ENCODE data around the gene POU2F2. TPM values are rescaled to one million over a fixed set of nuclear protein-coding genes. Genes with fewer than 3 reads are reported as not detected.
"Not testable (repeated sequence)": the region's sequence is repeated elsewhere in the genome, so short reads cannot be mapped to it uniquely, and the experiment has no call there.

The POU2F2 gene
- total RNA-seq, 1 experiment from 2014 or later, result 0.06 TPM

GRCh38 chr19:42100241-42100640 lies 32.0 kb downstream of the POU2F2 start:
- not testable (repeated sequence) for DNase-seq (ENCODE audit: low read depth)

- DNase-seq (ENCODE audit: low read depth), result no peak
These were observed 32.8 kb downstream of the POU2F2 start for GRCh38 chr19:42099336-42099925.

DNA sequence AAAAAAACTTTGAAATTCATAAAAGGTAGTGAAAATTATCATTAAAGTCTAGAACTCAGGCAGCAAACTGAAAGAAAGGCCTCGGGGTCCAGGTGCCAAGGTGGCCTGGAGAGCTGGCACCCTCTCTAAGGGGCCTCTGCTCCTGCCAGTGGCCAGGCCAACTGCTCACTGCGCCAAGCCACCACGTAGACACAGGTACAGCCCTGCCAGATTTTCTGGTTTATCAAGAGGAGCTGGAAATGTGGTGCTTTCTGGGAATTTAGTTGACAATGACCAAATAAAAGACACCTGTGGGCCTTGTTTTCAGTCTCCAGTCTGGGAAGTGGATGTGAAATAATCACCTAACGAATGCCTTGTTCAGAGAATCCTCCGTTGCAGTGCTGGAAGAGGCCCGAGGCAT lies 33.5 kb downstream of the POU2F2 start:
- no peak for DNase-seq (ENCODE audit: low read depth)

- no peak for DNase-seq (ENCODE audit: low read depth)
These were observed 34.8 kb downstream of the POU2F2 start for GRCh38 chr19:42097461-42097860.

- DNase-seq (ENCODE audit: low read depth), result no peak
These were observed 35.9 kb downstream of the POU2F2 start for GRCh38 chr19:42096255-42096837.

- DNase-seq (ENCODE audit: low read depth), result no peak
These were observed 36.4 kb downstream of the POU2F2 start for GRCh38 chr19:42095814-42096230.

GRCh38 chr19:42095142-42095813 lies 37.0 kb downstream of the POU2F2 start:
- no peak for DNase-seq (ENCODE audit: low read depth)

DNA sequence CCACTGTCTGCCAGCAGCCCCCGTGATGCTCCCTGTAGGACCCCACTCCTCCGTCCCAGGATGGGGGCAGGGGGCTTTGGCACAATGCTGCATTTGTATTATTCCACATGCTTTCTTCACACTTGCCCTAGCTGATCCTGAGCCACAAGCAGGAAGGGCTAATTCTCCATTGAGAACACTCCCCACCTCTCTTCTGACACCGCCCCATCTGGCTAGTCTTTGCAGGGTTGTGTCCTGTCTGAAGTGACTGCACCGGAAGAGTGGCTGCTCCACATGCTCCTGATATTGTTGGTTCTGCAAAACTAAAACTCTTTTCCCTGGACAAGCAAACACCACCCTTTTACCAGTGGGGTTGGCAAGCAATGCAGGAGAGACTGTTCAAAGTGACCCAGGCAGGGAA lies 38.3 kb downstream of the POU2F2 start:
- DNase-seq (ENCODE audit: low read depth), result no peak

GRCh38 chr19:42093505-42093904 lies 38.7 kb downstream of the POU2F2 start:
- DNase-seq (ENCODE audit: low read depth), result no peak

GRCh38 chr19:42092350-42092749 lies 39.9 kb downstream of the POU2F2 start:
- DNase-seq (ENCODE audit: low read depth), result peak; percentile 45

- no peak for DNase-seq (ENCODE audit: low read depth)
These were observed 40.5 kb downstream of the POU2F2 start for GRCh38 chr19:42091742-42092141.

- DNase-seq (ENCODE audit: low read depth), result no peak
These were observed 40.9 kb downstream of the POU2F2 start for GRCh38 chr19:42091300-42091699.

GRCh38 chr19:42090672-42091071 lies 41.6 kb downstream of the POU2F2 start:
- no peak for DNase-seq (ENCODE audit: low read depth)

DNA sequence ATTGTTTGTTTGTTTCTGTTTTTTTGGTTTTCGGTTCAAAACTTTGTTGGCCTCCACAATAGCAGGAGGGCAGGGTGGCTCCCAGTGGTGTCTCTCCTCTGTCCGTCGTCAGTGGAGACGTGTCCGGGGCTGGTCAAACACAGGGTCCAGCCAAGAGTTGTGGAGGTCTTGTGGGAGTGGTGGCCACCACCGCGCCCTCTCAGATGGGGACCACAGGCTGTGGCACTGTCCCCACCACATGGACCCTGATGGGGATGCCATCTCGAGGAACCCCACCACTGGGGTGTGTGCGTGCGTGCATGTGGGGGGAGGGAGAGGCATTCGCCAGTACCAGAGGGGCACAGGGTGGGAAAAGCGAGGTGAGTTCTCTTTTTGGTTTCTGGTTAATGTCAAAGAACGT lies 42.5 kb downstream of the POU2F2 start:
- DNase-seq (ENCODE audit: low read depth), result no peak

- DNase-seq (ENCODE audit: low read depth), result no peak
These were observed 43.0 kb downstream of the POU2F2 start for GRCh38 chr19:42089191-42089750.

DNA sequence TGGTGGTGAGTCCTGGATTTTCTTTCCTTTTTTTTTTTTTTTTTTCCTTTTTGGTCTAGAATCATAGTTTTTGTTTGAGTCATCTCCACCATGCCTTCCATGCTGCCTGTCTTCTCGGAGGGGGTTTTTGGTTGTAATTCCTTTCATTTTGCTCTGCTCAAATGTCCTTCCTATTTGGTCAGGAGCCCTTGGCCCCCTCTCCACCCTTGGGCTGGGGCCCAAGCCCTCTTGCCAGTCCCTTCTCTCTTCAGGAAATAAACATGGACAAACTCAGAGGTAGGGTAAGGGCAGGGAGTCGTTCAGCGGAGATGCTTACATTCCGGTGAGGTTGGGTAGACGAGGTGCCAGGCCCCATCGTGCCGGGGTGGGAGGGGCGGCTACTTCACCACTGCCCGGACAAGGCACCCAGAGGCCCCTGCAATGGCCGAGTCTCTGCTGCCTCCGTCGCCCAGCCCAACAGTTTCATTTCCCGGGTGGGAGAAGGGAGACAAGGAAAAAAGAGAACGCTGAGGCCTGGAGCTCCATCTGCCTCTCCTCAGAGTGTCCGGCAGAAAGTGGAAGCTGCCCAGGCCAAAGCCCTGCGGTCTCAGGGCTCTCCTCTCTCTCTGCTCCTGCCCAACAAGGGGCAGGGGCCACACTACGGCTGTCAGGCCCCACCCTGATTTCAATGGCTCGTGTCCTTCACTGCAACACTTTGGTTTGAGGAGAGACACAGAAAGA lies 43.6 kb downstream of the POU2F2 start:
- peak; percentile 60 for DNase-seq (ENCODE audit: low read depth)

DNA sequence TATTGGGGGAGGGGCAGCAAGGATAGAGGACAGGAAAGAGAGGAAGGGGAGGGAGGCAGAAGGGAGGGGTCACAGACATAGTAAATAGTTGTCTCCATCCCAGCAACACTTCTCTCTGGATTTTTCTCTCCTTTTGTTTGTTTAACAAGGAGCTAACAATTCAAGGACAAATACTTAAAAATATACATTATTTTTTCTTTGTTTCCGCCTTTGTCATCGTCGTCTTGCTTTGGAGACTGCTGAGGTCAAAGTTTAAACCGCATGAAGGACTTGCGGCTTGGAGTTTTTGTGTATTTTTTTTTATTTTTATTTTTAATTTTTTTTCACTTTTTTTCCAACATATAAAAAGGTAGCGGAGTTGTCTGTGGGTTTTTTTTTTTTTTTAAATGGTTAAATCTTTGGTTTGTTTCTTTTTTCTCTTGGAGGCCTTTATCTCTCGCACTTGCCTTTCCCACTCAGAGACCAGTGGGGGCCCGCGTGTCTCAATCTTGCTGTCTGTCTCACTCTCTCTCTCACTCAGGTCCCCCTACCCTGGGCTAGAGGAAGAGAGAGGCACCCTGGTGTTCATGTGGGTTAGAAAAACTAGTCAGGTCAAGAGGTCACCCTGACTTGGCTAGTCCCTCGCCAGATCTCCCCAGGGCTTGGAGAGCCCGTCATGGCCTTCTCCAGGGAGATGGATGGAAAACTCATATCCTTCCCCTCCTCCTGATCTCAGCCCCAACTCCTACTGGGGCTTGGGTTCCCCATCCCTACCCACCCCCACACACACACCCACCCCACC lies 45.3 kb downstream of the POU2F2 start:
- DNase-seq (ENCODE audit: low read depth), result no peak

- no peak for DNase-seq (ENCODE audit: low read depth)
These were observed 46.0 kb downstream of the POU2F2 start for GRCh38 chr19:42086188-42086736.

GRCh38 chr19:42083537-42083936 lies 48.7 kb downstream of the POU2F2 start:
- no peak for DNase-seq (ENCODE audit: low read depth)

GRCh38 chr19:42081584-42082203 lies 50.6 kb downstream of the POU2F2 start:
- DNase-seq (ENCODE audit: low read depth), result peak; percentile 43

Measured in LHCN-M2 (cell line).